ENCODE measurements around the gene KRT222.

KRT222 gene

GRCh38 chr17:40664582-40665333 is at the start of gene KRT222:
Gene KRT222 (minus strand): TSS chr17:40665177. CDS start chr17:40665099, 78 bp downstream.
- Mint-ChIP-seq H3K36me3 (ENCODE audit: low read depth) (no peaks in the 10 kb centered on the region), H3K27me3 (ENCODE audit: low read depth) (peaks cover 46% of the 10 kb centered on the region), H3K4me3 (no peak within 1 kb of the TSS), H3K9me3 (no peaks in the 10 kb centered on the region), H3K27ac (no peak within 1 kb of the TSS), H3K4me1 (ENCODE audit: low read depth) (peaks cover 9% of the 10 kb centered on the region)

- H3K36me3 Mint-ChIP-seq (ENCODE audit: low read depth) = no peaks in the 10 kb centered on the region
- no peaks in the 10 kb centered on the region for H3K4me1 Mint-ChIP-seq (ENCODE audit: low read depth)
- no peaks in the 10 kb centered on the region for H3K9me3 Mint-ChIP-seq
- H3K27me3 Mint-ChIP-seq (ENCODE audit: low read depth) = peaks cover 17% of the 10 kb centered on the region
- H3K4me3 Mint-ChIP-seq = no peak overlapping the region
- no peak overlapping the region for H3K27ac Mint-ChIP-seq
Measured at GRCh38 chr17:40714473-40714872, 49.5 kb upstream of the KRT222 start.

- H3K27me3 Mint-ChIP-seq (ENCODE audit: low read depth) = peaks cover 19% of the 10 kb centered on the region
- no peaks in the 10 kb centered on the region for H3K9me3 Mint-ChIP-seq
- no peaks in the 10 kb centered on the region for H3K36me3 Mint-ChIP-seq (ENCODE audit: low read depth)
- no peak overlapping the region for H3K27ac Mint-ChIP-seq
- no peaks in the 10 kb centered on the region for H3K4me1 Mint-ChIP-seq (ENCODE audit: low read depth)
- H3K4me3 Mint-ChIP-seq = no peak overlapping the region
Measured at GRCh38 chr17:40707745-40708144, 42.8 kb upstream of the KRT222 start.

GRCh38 chr17:40705584-40705983 is 40.6 kb upstream of the KRT222 start:
- Mint-ChIP-seq H3K27me3 (ENCODE audit: low read depth) (peaks cover 15% of the 10 kb centered on the region), H3K9me3 (no peaks in the 10 kb centered on the region), H3K4me3 (no peak overlapping the region), H3K36me3 (ENCODE audit: low read depth) (no peaks in the 10 kb centered on the region), H3K4me1 (ENCODE audit: low read depth) (no peaks in the 10 kb centered on the region), H3K27ac (no peak overlapping the region)

- Mint-ChIP-seq H3K4me1 (ENCODE audit: low read depth) (no peaks in the 10 kb centered on the region), H3K9me3 (no peaks in the 10 kb centered on the region), H3K27me3 (ENCODE audit: low read depth) (peaks cover 16% of the 10 kb centered on the region), H3K36me3 (ENCODE audit: low read depth) (no peaks in the 10 kb centered on the region), H3K4me3 (no peak within 1 kb of the TSS), H3K27ac (no peak within 1 kb of the TSS)
Measured at GRCh38 chr17:40703652-40704051, 38.7 kb upstream of the KRT222 start, which contains the start of gene KRT24. Gene KRT24 (minus strand): TSS chr17:40703752. CDS start chr17:40703693, 59 bp downstream.

GRCh38 chr17:40702271-40702670 is 37.3 kb upstream of the KRT222 start:
- Mint-ChIP-seq H3K9me3 (no peaks in the 10 kb centered on the region), H3K27me3 (ENCODE audit: low read depth) (peaks cover 27% of the 10 kb centered on the region), H3K4me1 (ENCODE audit: low read depth) (no peaks in the 10 kb centered on the region), H3K27ac (no peak overlapping the region), H3K4me3 (no peak overlapping the region), H3K36me3 (ENCODE audit: low read depth) (no peaks in the 10 kb centered on the region)

- Mint-ChIP-seq H3K9me3 (no peaks in the 10 kb centered on the region), H3K27me3 (ENCODE audit: low read depth) (peaks cover 27% of the 10 kb centered on the region), H3K36me3 (ENCODE audit: low read depth) (no peaks in the 10 kb centered on the region), H3K4me1 (ENCODE audit: low read depth) (no peaks in the 10 kb centered on the region), H3K4me3 (no peak overlapping the region), H3K27ac (no peak overlapping the region)
Measured at GRCh38 chr17:40699853-40700252, 34.9 kb upstream of the KRT222 start.

- Mint-ChIP-seq H3K27ac (no peak overlapping the region), H3K4me3 (no peak overlapping the region), H3K9me3 (no peaks in the 10 kb centered on the region), H3K27me3 (ENCODE audit: low read depth) (peaks cover 25% of the 10 kb centered on the region), H3K4me1 (ENCODE audit: low read depth) (no peaks in the 10 kb centered on the region), H3K36me3 (ENCODE audit: low read depth) (no peaks in the 10 kb centered on the region)
Measured at GRCh38 chr17:40699371-40699770, 34.4 kb upstream of the KRT222 start.

- no peaks in the 10 kb centered on the region for H3K4me1 Mint-ChIP-seq (ENCODE audit: low read depth)
- no peaks in the 10 kb centered on the region for H3K9me3 Mint-ChIP-seq
- no peak overlapping the region for H3K27ac Mint-ChIP-seq
- H3K4me3 Mint-ChIP-seq = no peak overlapping the region
- no peaks in the 10 kb centered on the region for H3K36me3 Mint-ChIP-seq (ENCODE audit: low read depth)
- H3K27me3 Mint-ChIP-seq (ENCODE audit: low read depth) = peaks cover 34% of the 10 kb centered on the region
Measured at GRCh38 chr17:40697297-40697696, 32.3 kb upstream of the KRT222 start.

- no peaks in the 10 kb centered on the region for H3K9me3 Mint-ChIP-seq
- H3K4me3 Mint-ChIP-seq = no peak overlapping the region
- no peaks in the 10 kb centered on the region for H3K36me3 Mint-ChIP-seq (ENCODE audit: low read depth)
- peaks cover 39% of the 10 kb centered on the region for H3K27me3 Mint-ChIP-seq (ENCODE audit: low read depth)
- H3K27ac Mint-ChIP-seq = no peak overlapping the region
- no peaks in the 10 kb centered on the region for H3K4me1 Mint-ChIP-seq (ENCODE audit: low read depth)
Measured at GRCh38 chr17:40696651-40697072, 31.7 kb upstream of the KRT222 start.

- Mint-ChIP-seq H3K36me3 (ENCODE audit: low read depth) (no peaks in the 10 kb centered on the region), H3K27me3 (ENCODE audit: low read depth) (peaks cover 43% of the 10 kb centered on the region), H3K4me3 (no peak overlapping the region), H3K4me1 (ENCODE audit: low read depth) (no peaks in the 10 kb centered on the region), H3K9me3 (no peaks in the 10 kb centered on the region), H3K27ac (no peak overlapping the region)
Measured at GRCh38 chr17:40695874-40696472, 31.0 kb upstream of the KRT222 start.

GRCh38 chr17:40694584-40694983 is 29.6 kb upstream of the KRT222 start:
- Mint-ChIP-seq H3K27ac (no peak overlapping the region), H3K36me3 (ENCODE audit: low read depth) (no peaks in the 10 kb centered on the region), H3K4me1 (ENCODE audit: low read depth) (no peaks in the 10 kb centered on the region), H3K4me3 (no peak overlapping the region), H3K9me3 (no peaks in the 10 kb centered on the region), H3K27me3 (ENCODE audit: low read depth) (peaks cover 53% of the 10 kb centered on the region)

- Mint-ChIP-seq H3K4me3 (no peak overlapping the region), H3K27me3 (ENCODE audit: low read depth) (peaks cover 38% of the 10 kb centered on the region), H3K9me3 (no peaks in the 10 kb centered on the region), H3K27ac (no peak overlapping the region), H3K4me1 (ENCODE audit: low read depth) (no peaks in the 10 kb centered on the region), H3K36me3 (ENCODE audit: low read depth) (no peaks in the 10 kb centered on the region)
Measured at GRCh38 chr17:40687106-40687505, 22.1 kb upstream of the KRT222 start.

GRCh38 chr17:40686192-40686591 is 21.2 kb upstream of the KRT222 start:
- no peaks in the 10 kb centered on the region for H3K9me3 Mint-ChIP-seq
- no peaks in the 10 kb centered on the region for H3K4me1 Mint-ChIP-seq (ENCODE audit: low read depth)
- H3K27me3 Mint-ChIP-seq (ENCODE audit: low read depth) = peaks cover 37% of the 10 kb centered on the region

GRCh38 chr17:40680998-40681397 is 16.0 kb upstream of the KRT222 start:
- Mint-ChIP-seq H3K36me3 (ENCODE audit: low read depth) (no peaks in the 10 kb centered on the region), H3K27me3 (ENCODE audit: low read depth) (peaks cover 59% of the 10 kb centered on the region), H3K27ac (no peak overlapping the region), H3K4me1 (ENCODE audit: low read depth) (peaks cover 4% of the 10 kb centered on the region), H3K9me3 (no peaks in the 10 kb centered on the region), H3K4me3 (no peak overlapping the region)

More at GRCh38 chr17:40686192-40686591, 21.2 kb upstream of the KRT222 start:
- no peak overlapping the region for H3K4me3 Mint-ChIP-seq
- no peak overlapping the region for H3K27ac Mint-ChIP-seq
- no peaks in the 10 kb centered on the region for H3K36me3 Mint-ChIP-seq (ENCODE audit: low read depth)

Measured in T-helper 1 cell treated with Interleukin-12 subunit alpha and Interleukin-12 subunit beta and Interleukin-4 antibody, amounts not matched to agents 30 μg/mL and 1 μg/mL, for 36 hours (primary cell).